Gastroesophageal sphincter (tissue), 4 donors: ENCODE data around the gene SLC24A1. TPM values are rescaled to one million over a fixed set of nuclear protein-coding genes. Genes with fewer than 3 reads are reported as not detected.

ENCODE experiments used
- ATAC-seq: fragments of 150-250 bp; one replicate; pipeline ENCODE4 v1.9.1; 2016; ENCODE audit warnings: mild to moderate bottlenecking, moderate library complexity
- H3K27ac ChIP-seq, 4 donors: fragments of 200-600 bp; sonication (generic) in 3 of 4; 1 replicate in 3 of 4; 2 replicates in 1 of 4; pipeline ENCODE4 v1.5.1; 2016 to 2019
- H3K27me3 ChIP-seq: fragments of 200-600 bp; sonication (generic); one replicate; pipeline ENCODE4 v1.5.1; 2019
- H3K36me3 ChIP-seq, 2 donors: fragments of 200-600 bp; sonication (generic); one replicate each; pipeline ENCODE4 v1.5.1; 2019; ENCODE audit warnings: control low read depth in 1 of 2
- H3K4me1 ChIP-seq, 3 donors: fragments of 200-600 bp; sonication (generic); 1 replicate in 2 of 3; 2 replicates in 1 of 3; pipeline ENCODE4 v1.5.1; 2016 to 2019; ENCODE audit warnings: control low read depth in 2 of 3
- H3K4me3 ChIP-seq, 2 donors: fragments of 200-600 bp; sonication (generic); one replicate each; pipeline ENCODE4 v1.5.1; 2019; ENCODE audit warnings: mild to moderate bottlenecking in 1 of 2, moderate library complexity in 1 of 2
- H3K9me3 ChIP-seq, 3 donors: fragments of 200-600 bp; sonication (generic); one replicate each; pipeline ENCODE4 v1.5.1; 2017 to 2019; ENCODE audit warnings: control low read depth in 2 of 3
- EP300 ChIP-seq: sonication (generic); formaldehyde crosslinking; IDR thresholded peaks from one replicate; pipeline ENCODE4 v1.6.1; 2017; ENCODE audit warnings: antibody characterized with exemption, mild to moderate bottlenecking
- POLR2A ChIP-seq, 2 donors: fragments of 450-650 bp; IDR thresholded peaks; one replicate each; pipeline ENCODE4 v1.6.1; 2017; ENCODE audit warnings: antibody characterized with exemption in 2 of 2, mild to moderate bottlenecking in 2 of 2, moderate library complexity in 1 of 2
- POLR2AphosphoS5 ChIP-seq: sonication (generic); formaldehyde crosslinking; IDR thresholded peaks from one replicate; pipeline ENCODE4 v1.6.1; 2017; ENCODE audit warnings: antibody characterized with exemption
- WGBS, 2 donors: methylation state at CpG; one replicate each; pipeline ENCODE4 v1.1.5; 2018; ENCODE audit warnings: low coverage in 1 of 2; 5-methylcytosine and 5-hydroxymethylcytosine counted together
- total RNA-seq, 4 donors: library from RNA; depleted of rRNA; stranded (reverse); fragments of >200 nt; gene quantifications; one replicate each; pipeline ENCODE4 v1.1.0, GENCODE V29; 2016
- TF ChIP-seq, protein P1 (sequence below), 4 experiments: fragments of 200-600 bp in 2 of 4; fragments of 450-650 bp in 2 of 4; sonication (generic) in 1 of 4; IDR thresholded peaks; one replicate each; pipeline ENCODE4 v1.5.1; 2017 to 2019; ENCODE audit warnings: antibody characterized with exemption in 4 of 4, mild to moderate bottlenecking in 2 of 4, moderate library complexity in 2 of 4

The SLC24A1 gene
- total RNA-seq, 4 donors from 2014 or later: 2.7 to 4.6 (median 3.9) TPM

DNA sequence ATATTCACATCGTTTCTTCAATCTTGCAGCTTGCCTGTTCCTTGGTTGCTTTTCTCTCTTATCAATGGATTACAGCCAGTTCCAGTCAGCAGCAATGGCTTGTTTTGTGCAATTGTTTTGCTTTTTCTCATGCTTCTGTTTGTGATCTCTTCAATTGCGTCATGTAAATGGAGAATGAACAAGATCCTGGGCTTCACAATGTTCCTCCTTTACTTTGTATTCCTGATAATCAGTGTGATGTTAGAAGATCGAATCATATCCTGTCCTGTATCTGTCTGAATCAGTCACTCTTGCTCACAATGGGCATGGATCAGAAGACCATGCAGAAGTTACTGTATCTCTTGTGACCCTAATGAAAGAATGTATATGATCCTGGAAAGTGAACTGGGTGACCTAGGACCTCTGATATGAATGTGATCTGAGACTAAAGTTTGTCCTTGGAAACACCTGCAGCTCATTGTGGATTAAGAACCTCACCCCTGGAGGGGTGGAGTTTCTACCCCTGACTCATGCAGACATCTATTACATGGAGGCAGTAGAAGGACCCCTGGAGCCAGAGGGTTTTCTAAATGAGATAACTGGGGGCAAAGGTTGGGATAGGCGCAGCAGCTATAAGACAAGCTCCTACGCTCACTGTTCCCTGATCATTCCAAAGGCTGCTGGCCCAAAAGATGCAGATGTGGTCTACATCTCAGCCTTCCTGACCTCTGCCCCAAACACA lies 32.2 kb downstream of the SLC24A1 start:
- Histone ChIP-seq H3K9me3 (no peaks in the 10 kb centered on the region), H3K36me3 (peaks cover 0 to 73% of the 10 kb centered on the region in 2 donors), H3K4me1 (no peaks in the 10 kb centered on the region), H3K27me3 (no peaks in the 10 kb centered on the region), H3K27ac (no peak overlapping the region), H3K4me3 (no peak overlapping the region)
- WGBS, 2 donors: 73 to 94% methylated on average over 3 to 5 of the region's 5 CpGs
- TF ChIP-seq POLR2AphosphoS5 (no peak), EP300 (no peak), POLR2A (IDR thresholded peaks at IDR 0.05) (no peak)
- ATAC-seq: no peak

DNA sequence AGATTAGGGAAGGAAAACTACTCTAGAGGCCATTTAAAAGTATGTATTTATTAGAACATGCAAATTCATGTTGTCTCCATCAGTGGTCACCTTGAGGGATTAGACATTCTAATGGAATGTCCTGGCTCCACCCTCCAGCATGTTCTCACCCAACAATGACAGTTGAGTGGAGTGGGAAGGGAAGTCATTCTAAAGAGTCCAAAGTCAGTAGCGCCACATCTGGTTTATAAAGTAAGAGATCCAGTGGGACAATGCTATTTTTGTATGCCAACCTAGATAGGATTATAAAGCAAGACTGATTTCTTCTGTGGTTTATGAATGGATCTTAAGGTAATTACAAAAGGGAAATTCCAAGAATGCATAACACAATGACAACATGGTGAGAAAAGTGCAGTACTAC lies 33.3 kb downstream of the SLC24A1 start:
- WGBS, 2 donors: 82 to 100% methylated on average over 1 of the region's 1 CpG
- TF ChIP-seq, protein P1, sequence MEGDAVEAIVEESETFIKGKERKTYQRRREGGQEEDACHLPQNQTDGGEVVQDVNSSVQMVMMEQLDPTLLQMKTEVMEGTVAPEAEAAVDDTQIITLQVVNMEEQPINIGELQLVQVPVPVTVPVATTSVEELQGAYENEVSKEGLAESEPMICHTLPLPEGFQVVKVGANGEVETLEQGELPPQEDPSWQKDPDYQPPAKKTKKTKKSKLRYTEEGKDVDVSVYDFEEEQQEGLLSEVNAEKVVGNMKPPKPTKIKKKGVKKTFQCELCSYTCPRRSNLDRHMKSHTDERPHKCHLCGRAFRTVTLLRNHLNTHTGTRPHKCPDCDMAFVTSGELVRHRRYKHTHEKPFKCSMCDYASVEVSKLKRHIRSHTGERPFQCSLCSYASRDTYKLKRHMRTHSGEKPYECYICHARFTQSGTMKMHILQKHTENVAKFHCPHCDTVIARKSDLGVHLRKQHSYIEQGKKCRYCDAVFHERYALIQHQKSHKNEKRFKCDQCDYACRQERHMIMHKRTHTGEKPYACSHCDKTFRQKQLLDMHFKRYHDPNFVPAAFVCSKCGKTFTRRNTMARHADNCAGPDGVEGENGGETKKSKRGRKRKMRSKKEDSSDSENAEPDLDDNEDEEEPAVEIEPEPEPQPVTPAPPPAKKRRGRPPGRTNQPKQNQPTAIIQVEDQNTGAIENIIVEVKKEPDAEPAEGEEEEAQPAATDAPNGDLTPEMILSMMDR (IDR thresholded peaks at IDR 0.05): no peak
- TF ChIP-seq POLR2A (IDR thresholded peaks at IDR 0.05): no peak
- TF ChIP-seq EP300: no peak
- TF ChIP-seq POLR2AphosphoS5: no peak
- Histone ChIP-seq H3K36me3 (peaks cover 0 to 82% of the 10 kb centered on the region in 2 donors), H3K4me3 (no peak overlapping the region), H3K27ac (no peak overlapping the region), H3K9me3 (no peaks in the 10 kb centered on the region), H3K4me1 (no peaks in the 10 kb centered on the region), H3K27me3 (no peaks in the 10 kb centered on the region)
- no peak for ATAC-seq

DNA sequence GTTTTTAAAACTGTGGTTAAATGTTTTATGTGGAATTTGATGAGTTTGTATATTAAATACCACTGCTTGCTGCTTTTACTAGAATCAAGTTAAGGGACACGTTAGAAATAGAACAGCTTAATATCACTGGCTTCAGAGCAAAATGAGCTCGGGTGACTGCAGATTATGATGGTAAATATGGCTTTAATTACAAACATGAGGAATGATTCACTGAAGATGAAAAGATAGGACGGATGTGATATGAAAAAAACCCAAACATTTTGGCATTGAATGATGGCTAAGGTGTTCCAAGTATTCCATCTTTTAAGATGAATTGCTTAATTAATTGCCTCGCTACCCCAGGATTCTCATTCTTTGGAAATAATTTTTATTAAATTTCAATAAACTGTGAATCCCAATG lies 33.7 kb downstream of the SLC24A1 start:
- no peaks in the 10 kb centered on the region for H3K4me1 ChIP-seq
- no peaks in the 10 kb centered on the region for H3K9me3 ChIP-seq
- no peak overlapping the region for H3K4me3 ChIP-seq
- 66 to 75% methylated on average over 4 of the region's 4 CpGs for WGBS, 2 donors
- no peak overlapping the region for H3K27ac ChIP-seq
- ATAC-seq: no peak
- peaks cover 0 to 86% of the 10 kb centered on the region in 2 donors for H3K36me3 ChIP-seq
- H3K27me3 ChIP-seq: no peaks in the 10 kb centered on the region
- TF ChIP-seq POLR2A (IDR thresholded peaks at IDR 0.05) (no peak), EP300 (no peak), POLR2AphosphoS5 (no peak)
- TF ChIP-seq, protein P1 (IDR thresholded peaks at IDR 0.05): no peak

DNA sequence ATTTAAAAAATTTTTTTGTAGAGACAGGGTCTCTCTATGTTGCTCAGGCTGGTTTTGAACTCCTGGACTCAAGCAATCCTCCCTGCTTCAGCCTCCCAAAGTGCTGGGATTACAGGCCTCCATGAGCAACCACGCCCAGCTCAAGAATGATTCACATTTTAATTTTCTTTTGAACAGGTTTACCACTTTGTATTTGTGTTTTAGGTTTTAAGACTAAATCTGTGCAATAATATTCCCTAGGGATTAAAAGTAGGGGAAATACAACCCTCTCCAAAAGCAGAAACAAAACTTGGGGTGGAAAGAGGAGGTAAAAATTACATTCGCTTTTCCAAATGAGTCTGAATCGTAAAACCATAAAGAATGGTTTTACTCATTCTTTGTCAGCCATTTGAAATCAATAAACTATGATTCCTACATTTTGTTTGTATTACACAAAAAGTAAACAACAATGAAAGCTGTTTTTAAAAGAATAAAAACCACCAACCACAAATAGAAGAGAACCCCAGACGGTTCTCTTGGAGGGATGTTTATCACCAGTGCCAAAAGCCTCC lies 37.8 kb downstream of the SLC24A1 start:
- no peak for ATAC-seq
- Histone ChIP-seq H3K36me3 (peaks cover 0 to 97% of the 10 kb centered on the region in 2 donors), H3K27ac (no peak overlapping the region), H3K4me1 (no peaks in the 10 kb centered on the region), H3K27me3 (no peaks in the 10 kb centered on the region), H3K4me3 (no peak overlapping the region), H3K9me3 (no peaks in the 10 kb centered on the region)
- WGBS, 2 donors: 85 to 94% methylated on average over 4 of the region's 4 CpGs
- no peak for TF ChIP-seq POLR2AphosphoS5

DNA sequence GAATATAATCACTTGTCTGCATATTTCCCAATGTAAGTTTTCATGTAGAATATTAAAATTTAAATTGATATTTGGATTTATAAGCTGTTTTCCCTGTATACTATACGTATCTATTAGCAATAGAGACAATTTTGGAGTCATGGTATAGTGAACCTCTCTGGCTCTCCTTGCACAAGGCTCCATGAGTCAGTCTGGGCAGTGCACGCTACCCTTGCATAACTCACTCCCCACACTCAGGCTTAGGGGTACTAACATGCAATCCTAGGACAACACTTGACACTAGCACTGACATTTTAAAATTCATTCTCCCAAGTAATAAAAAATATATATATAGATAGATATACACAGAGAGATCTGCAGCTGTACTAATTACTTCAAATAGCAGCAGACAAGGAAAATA lies 39.2 kb downstream of the SLC24A1 start:
- Histone ChIP-seq H3K9me3 (no peaks in the 10 kb centered on the region), H3K4me1 (no peaks in the 10 kb centered on the region), H3K27ac (no peak overlapping the region), H3K36me3 (peaks cover 0 to 98% of the 10 kb centered on the region in 2 donors), H3K4me3 (no peak overlapping the region), H3K27me3 (no peaks in the 10 kb centered on the region)
- TF ChIP-seq, protein P1 (IDR thresholded peaks at IDR 0.05): no peak
- TF ChIP-seq POLR2AphosphoS5 (no peak), POLR2A (IDR thresholded peaks at IDR 0.05) (no peak), EP300 (no peak)
- ATAC-seq: no peak
- WGBS, 2 donors: 64 to 79% methylated on average over 2 of the region's 2 CpGs

DNA sequence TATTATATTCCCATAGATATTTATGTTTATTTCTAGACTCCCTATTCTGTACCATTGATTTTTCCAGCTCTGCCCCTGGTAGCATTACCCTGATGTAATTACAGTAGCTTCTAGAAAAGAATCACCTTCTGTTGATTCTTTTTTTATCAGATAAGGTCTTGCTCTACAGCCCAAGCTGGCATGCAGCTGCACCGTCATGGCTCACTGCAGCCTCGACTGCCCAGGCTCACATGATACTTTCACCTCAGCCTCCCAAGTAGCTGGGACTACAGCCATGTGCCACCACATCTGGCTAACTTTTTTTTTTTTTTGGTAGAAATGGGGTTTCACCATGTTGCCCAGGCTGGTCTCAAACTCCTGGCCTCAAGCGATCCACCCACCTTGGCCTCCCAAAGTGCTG lies 41.8 kb downstream of the SLC24A1 start:
- Histone ChIP-seq H3K4me1 (no peaks in the 10 kb centered on the region), H3K27me3 (no peaks in the 10 kb centered on the region), H3K27ac (no peak overlapping the region), H3K36me3 (peaks cover 0 to 99% of the 10 kb centered on the region in 2 donors), H3K9me3 (no peaks in the 10 kb centered on the region), H3K4me3 (no peak overlapping the region)
- TF ChIP-seq POLR2AphosphoS5 (no peak), EP300 (no peak), POLR2A (IDR thresholded peaks at IDR 0.05) (no peak)
- TF ChIP-seq, protein P1 (IDR thresholded peaks at IDR 0.05): no peak
- no peak for ATAC-seq
- WGBS, 2 donors: 88% methylated on average over 3 of the region's 3 CpGs; no CpG with 5 or more reads in 1 of the 2 donors
